ENCODE measurements around the gene TRIM47. TPM values are rescaled to one million over a fixed set of nuclear protein-coding genes. Genes with fewer than 3 reads are reported as not detected.

TRIM47 gene
- total RNA-seq, 1 donor = 15.1 TPM

GRCh38 chr17:75831032-75831571, 47.3 kb downstream of the TRIM47 start:
- H3K4me3 ChIP-seq (ENCODE audit: low read depth, low read length) = no peak overlapping the region
- no peak for TF ChIP-seq CTCF (IDR thresholded peaks at IDR 0.05; ENCODE audit: insufficient read depth, low read depth, low read length)

DNA sequence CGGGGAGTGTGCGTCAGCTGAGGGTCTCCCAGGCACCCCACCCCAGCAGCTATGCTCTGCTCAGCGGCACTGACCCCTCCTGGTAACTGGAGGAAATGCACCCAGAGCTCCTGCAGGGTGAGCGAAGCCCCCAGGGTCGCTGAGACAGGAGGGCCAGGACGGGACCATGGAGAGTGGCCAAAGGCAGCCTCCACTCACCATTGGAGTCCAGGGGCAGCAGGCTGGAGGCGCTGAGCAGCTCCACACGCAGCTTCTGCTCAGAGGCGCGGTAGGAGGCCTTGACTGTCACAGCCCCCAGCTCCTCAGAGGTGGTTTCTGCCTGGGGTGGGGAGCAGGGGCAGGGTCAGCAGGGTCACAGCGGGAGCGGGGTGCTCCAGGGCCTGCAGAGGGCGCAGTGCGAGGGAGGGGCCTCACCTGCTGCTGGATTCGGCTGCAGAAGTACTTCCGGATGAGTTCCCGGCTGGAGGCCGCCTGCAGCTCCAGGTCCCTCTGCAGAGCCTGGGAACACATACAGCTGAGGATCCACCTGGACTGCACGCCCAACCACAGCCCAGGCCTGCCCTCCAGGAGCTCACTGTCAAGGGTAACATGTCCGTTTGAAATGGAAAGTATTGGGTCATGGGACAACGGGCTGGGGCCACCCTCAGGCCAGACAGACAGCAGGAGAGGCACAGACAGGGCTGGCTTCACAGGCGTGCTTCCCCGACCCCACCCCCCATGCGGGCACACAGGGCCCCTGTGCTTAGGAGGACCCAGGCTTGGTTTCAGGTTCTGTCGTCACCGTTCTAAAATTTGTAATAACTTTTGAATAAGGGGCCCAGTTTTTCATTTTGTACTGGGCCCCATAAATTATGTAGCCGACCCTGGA, 48.0 kb downstream of the TRIM47 start:
- no peak for DNase-seq (ENCODE audit: low read depth)
- TF ChIP-seq CTCF (IDR thresholded peaks at IDR 0.05; ENCODE audit: insufficient read depth, low read depth, low read length) = peak; percentile 58
- H3K4me3 ChIP-seq (ENCODE audit: low read depth, low read length) = no peak overlapping the region

More at GRCh38 chr17:75831032-75831571, 47.3 kb downstream of the TRIM47 start:
- no peak for DNase-seq (ENCODE audit: low read depth)

GRCh38 chr17:75829747-75830146, 48.6 kb downstream of the TRIM47 start:
- DNase-seq (ENCODE audit: low read depth) = no peak
- H3K4me3 ChIP-seq (ENCODE audit: low read depth, low read length) = no peak overlapping the region
- no peak for TF ChIP-seq CTCF (IDR thresholded peaks at IDR 0.05; ENCODE audit: insufficient read depth, low read depth, low read length)

GRCh38 chr17:75828741-75829140, 49.6 kb downstream of the TRIM47 start:
- TF ChIP-seq CTCF (IDR thresholded peaks at IDR 0.05; ENCODE audit: insufficient read depth, low read depth, low read length) = no peak
- no peak overlapping the region for H3K4me3 ChIP-seq (ENCODE audit: low read depth, low read length)
- DNase-seq (ENCODE audit: low read depth) = no peak

- DNase-seq (ENCODE audit: low read depth) = no peak
- TF ChIP-seq CTCF (IDR thresholded peaks at IDR 0.05; ENCODE audit: insufficient read depth, low read depth, low read length) = no peak
- no peak overlapping the region for H3K4me3 ChIP-seq (ENCODE audit: low read depth, low read length)
Observed at GRCh38 chr17:75828076-75828400, 50.3 kb downstream of the TRIM47 start.

- H3K4me3 ChIP-seq (ENCODE audit: low read depth, low read length) = no peak overlapping the region
- peak; percentile 57 for DNase-seq (ENCODE audit: low read depth)
- peak; percentile 80 for TF ChIP-seq CTCF (IDR thresholded peaks at IDR 0.05; ENCODE audit: insufficient read depth, low read depth, low read length)
Observed at GRCh38 chr17:75827308-75828075, 50.9 kb downstream of the TRIM47 start.
